A673 (cell line): Measurements from ENCODE around the gene CRBN. TPM values are rescaled to one million over a fixed set of nuclear protein-coding genes. Genes with fewer than 3 reads are reported as not detected.

Experiments used
- BruUV-seq: library from RNA; stranded (reverse); fragments of 400-500 nt; replicated peaks from 2 replicates; lab custom pipeline; 2021; lab: Mats Ljungman, UMichigan
- CTCF ChIA-PET: fragments of 300-600 bp; sonication (Branson Sonifier 250); formaldehyde crosslinking; loops from one replicate; lab custom pipeline; 2022; ENCODE audit warnings: antibody characterized with exemption; lab: Charles Lee
- POLR2A ChIA-PET: fragments of 300-600 bp; sonication (Branson Sonifier 250); formaldehyde crosslinking; loops from one replicate; lab custom pipeline; 2022; ENCODE audit warnings: antibody characterized with exemption; ENCODE audit not compliant: low non-redundant PET; lab: Charles Lee
- DNase-seq: peaks from one replicate; pipeline ENCODE4 v3.0.0-alpha.2; 2015; ENCODE audit warnings: low spot score
- H3K27ac ChIP-seq: fragments of 200-600 bp; sonication (generic); 2 replicates; pipeline ENCODE4 v1.5.1; 2016; ENCODE audit warnings: mixed run types, low read depth, mild to moderate bottlenecking, mixed read lengths, antibody characterized with exemption, low read length; ENCODE audit not compliant: poor library complexity, severe bottlenecking
- H3K27me3 ChIP-seq: fragments of 200-600 bp; sonication (generic); replicated peaks from 2 replicates; pipeline ENCODE4 v1.6.1; 2017; ENCODE audit warnings: mixed run types, low read depth, mild to moderate bottlenecking, mixed read lengths, antibody characterized with exemption, low read length; ENCODE audit not compliant: insufficient read depth, poor library complexity
- H3K36me3 ChIP-seq: fragments of 200-600 bp; sonication (generic); 2 replicates; pipeline ENCODE4 v1.6.1; 2016; ENCODE audit warnings: mixed run types, mild to moderate bottlenecking, mixed read lengths, antibody characterized with exemption, low read length; ENCODE audit not compliant: insufficient read depth, poor library complexity, severe bottlenecking
- H3K4me1 ChIP-seq: fragments of 200-600 bp; sonication (generic); 2 replicates; pipeline ENCODE4 v1.6.1; 2017; ENCODE audit warnings: mixed run types, mild to moderate bottlenecking, mixed read lengths, antibody characterized with exemption, low read length; ENCODE audit not compliant: insufficient read depth, poor library complexity, severe bottlenecking
- H3K4me3 ChIP-seq: fragments of 200-600 bp; sonication (generic); 2 replicates; pipeline ENCODE4 v1.5.1; 2016; ENCODE audit warnings: low read depth, mixed run types, mild to moderate bottlenecking, mixed read lengths, low read length; ENCODE audit not compliant: poor library complexity, severe bottlenecking
- H3K9me3 ChIP-seq: fragments of 200-600 bp; sonication (generic); 2 replicates; pipeline ENCODE4 v1.6.1; 2016; ENCODE audit warnings: mixed run types, low read depth, mild to moderate bottlenecking, mixed read lengths, antibody characterized with exemption, low read length; ENCODE audit not compliant: poor library complexity, severe bottlenecking
- CTCF ChIP-seq: fragments of 300-800, 200-600 bp; sonication (generic); conservative IDR thresholded peaks from 2 replicates; pipeline ENCODE4 v1.5.1; 2017; ENCODE audit warnings: low read depth, mild to moderate bottlenecking, antibody characterized with exemption, low read length, moderate library complexity, mixed read lengths
- EZH2 ChIP-seq: fragments of 200-600 bp; sonication (generic); IDR thresholded peaks from 2 replicates; pipeline ENCODE4 v1.6.1; 2017; ENCODE audit warnings: borderline replicate concordance, low read depth, mild to moderate bottlenecking, mixed read lengths, antibody characterized with exemption, low read length; ENCODE audit not compliant: poor library complexity, severe bottlenecking
- intact Hi-C: fragments of 100-400 bp; cut with micrococcal nuclease; formaldehyde crosslinking; loops from one replicate; pipeline ENCODE4 v1.10.0; 2022; ENCODE audit not compliant: unreplicated experiment
- total RNA-seq: library from RNA; stranded (reverse); gene quantifications from 2 replicates; pipeline ENCODE4 v1.2.3, GENCODE V29; 2021

Gene CRBN
- total RNA-seq, 1 experiment from 2014 or later, result 41.6 TPM

GRCh38 chr3:3170998-3171397 lies 8.5 kb downstream of the CRBN start:
- H3K27me3 ChIP-seq, result no peaks in the 10 kb centered on the region
- POLR2A ChIA-PET, result no interaction called here
- BruUV-seq, result no TSS peak
- CTCF ChIA-PET, result no interaction called here
- intact Hi-C loops, result no loop called here
- peaks cover 47% of the 10 kb centered on the region for H3K36me3 ChIP-seq
- H3K27ac ChIP-seq, result no peak overlapping the region
- H3K4me3 ChIP-seq, result no peak overlapping the region
- TF ChIP-seq CTCF (peak; percentile 60), EZH2 (no peak)
- H3K9me3 ChIP-seq, result no peaks in the 10 kb centered on the region
- DNase-seq, result peak; percentile 56
- peaks cover 12% of the 10 kb centered on the region for H3K4me1 ChIP-seq

GRCh38 chr3:3165650-3166049 lies 13.8 kb downstream of the CRBN start:
- Histone ChIP-seq H3K27me3 (no peaks in the 10 kb centered on the region), H3K4me3 (no peak overlapping the region), H3K36me3 (peaks cover 52% of the 10 kb centered on the region), H3K27ac (no peak overlapping the region), H3K9me3 (no peaks in the 10 kb centered on the region), H3K4me1 (no peaks in the 10 kb centered on the region)
- TF ChIP-seq CTCF, result no peak
- no peak for TF ChIP-seq EZH2
- intact Hi-C loops, result no loop called here
- BruUV-seq, result no TSS peak
- ChIA-PET CTCF (no interaction called here), POLR2A (no interaction called here)
- no peak for DNase-seq

GRCh38 chr3:3165241-3165640 lies 14.2 kb downstream of the CRBN start:
- BruUV-seq, result no TSS peak
- TF ChIP-seq EZH2 (no peak), CTCF (no peak)
- no peak for DNase-seq
- peaks cover 48% of the 10 kb centered on the region for H3K36me3 ChIP-seq
- POLR2A ChIA-PET, result no interaction called here
- no peaks in the 10 kb centered on the region for H3K27me3 ChIP-seq
- intact Hi-C loops, result no loop called here
- CTCF ChIA-PET, result no interaction called here
- H3K4me1 ChIP-seq, result no peaks in the 10 kb centered on the region
- no peak overlapping the region for H3K4me3 ChIP-seq
- no peak overlapping the region for H3K27ac ChIP-seq
- H3K9me3 ChIP-seq, result no peaks in the 10 kb centered on the region
